Lower lobe of right lung (tissue), 2 donors: ENCODE data around the gene PLGLB1. TPM values are rescaled to one million over a fixed set of nuclear protein-coding genes. Genes with fewer than 3 reads are reported as not detected.
A peak's percentile ranks its signal among the peaks of the same experiment; 100 is the strongest.
"Not testable (repeated sequence)": the region's sequence is repeated elsewhere in the genome, so short reads cannot be mapped to it uniquely, and the experiment has no call there.

Source experiments
- ATAC-seq, 2 donors: fragments of 200-7000 bp; cut with Tn5 transposase; one replicate each; pipeline ENCODE4 v1.9.1; 2020 to 2022; ENCODE audit warnings: mild to moderate bottlenecking in 2 of 2, moderate library complexity in 2 of 2
- DNase-seq: peaks from one replicate; pipeline ENCODE4 v3.0.0-alpha.2; 2020
- H3K27ac ChIP-seq: fragments of 200-600 bp; one replicate; pipeline ENCODE4 v1.8.0; 2022
- H3K27me3 ChIP-seq: fragments of 200-600 bp; one replicate; pipeline ENCODE4 v1.8.0; 2022; ENCODE audit warnings: low read depth
- H3K36me3 ChIP-seq: fragments of 200-600 bp; one replicate; pipeline ENCODE4 v1.8.0; 2022; ENCODE audit warnings: mild to moderate bottlenecking
- H3K4me1 ChIP-seq: fragments of 200-600 bp; one replicate; pipeline ENCODE4 v1.8.0; 2022
- H3K4me3 ChIP-seq: fragments of 200-600 bp; one replicate; pipeline ENCODE4 v1.8.0; 2022; ENCODE audit warnings: mild to moderate bottlenecking
- H3K9me3 ChIP-seq: fragments of 200-600 bp; one replicate; pipeline ENCODE4 v1.8.0; 2022
- intact Hi-C: fragments of 100-400 bp; cut with DNase I; formaldehyde crosslinking; loops from one replicate; pipeline ENCODE4 v1.11.0; 2022
- total RNA-seq: library from RNA; stranded (reverse); fragmentation: NEBNext Ultra II Directional; extraction: Animal tissue kit (Norgen Biotek cat#: 25700); gene quantifications from one replicate; pipeline ENCODE4 v1.2.1, GENCODE V29; 2021
- donor health status: DM: no; HTN: yes; CAD: no; lungs with severe emphysema.

PLGLB1 gene
- total RNA-seq, 1 donor from 2014 or later = 2.7 TPM

DNA sequence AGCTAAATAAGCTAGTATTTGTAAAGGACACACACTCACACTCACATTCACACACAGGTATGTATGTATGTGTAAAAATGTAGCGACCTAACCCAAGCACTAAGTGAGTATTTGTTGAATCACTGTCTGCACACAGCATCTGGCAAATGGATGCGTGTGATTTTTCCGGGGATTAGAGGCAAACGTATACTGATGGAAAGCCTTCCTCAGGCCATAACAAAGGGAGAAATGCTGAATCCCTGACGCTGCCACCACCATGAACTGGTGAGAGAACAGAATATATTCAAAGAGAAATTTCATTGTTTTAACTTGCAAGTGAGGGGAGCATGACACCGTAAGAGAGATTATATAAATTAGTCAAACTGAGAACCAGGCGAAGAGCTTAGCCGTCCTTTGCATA lies 601 bp downstream of the PLGLB1 start:
- H3K27ac ChIP-seq, ATAC-seq, intact Hi-C loops, H3K9me3 ChIP-seq, H3K4me3 ChIP-seq, DNase-seq, H3K27me3 ChIP-seq, H3K36me3 ChIP-seq, H3K4me1 ChIP-seq: not testable (repeated sequence)

DNA sequence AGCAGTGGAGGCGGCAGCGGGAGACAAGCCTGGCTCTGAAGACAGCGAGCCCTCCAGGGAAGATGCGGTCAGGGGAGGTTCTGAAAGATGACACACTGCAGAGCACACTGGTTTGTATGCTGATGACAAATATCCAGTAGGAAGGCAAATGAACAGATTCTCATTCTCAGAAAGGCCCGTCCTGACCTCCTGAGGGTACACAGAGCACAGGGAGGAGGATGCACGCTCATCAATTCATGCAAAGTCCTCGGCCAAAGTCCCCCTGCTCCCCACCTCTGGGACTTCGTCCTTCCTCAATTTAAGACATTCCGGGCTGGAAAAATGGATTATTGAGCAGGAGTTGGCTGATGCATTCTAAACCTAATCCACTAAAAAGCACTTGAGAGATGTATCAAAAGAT lies 2.6 kb downstream of the PLGLB1 start:
- ATAC-seq, H3K27me3 ChIP-seq, H3K9me3 ChIP-seq, H3K4me1 ChIP-seq, DNase-seq, H3K36me3 ChIP-seq, intact Hi-C loops, H3K27ac ChIP-seq, H3K4me3 ChIP-seq: not testable (repeated sequence)

DNA sequence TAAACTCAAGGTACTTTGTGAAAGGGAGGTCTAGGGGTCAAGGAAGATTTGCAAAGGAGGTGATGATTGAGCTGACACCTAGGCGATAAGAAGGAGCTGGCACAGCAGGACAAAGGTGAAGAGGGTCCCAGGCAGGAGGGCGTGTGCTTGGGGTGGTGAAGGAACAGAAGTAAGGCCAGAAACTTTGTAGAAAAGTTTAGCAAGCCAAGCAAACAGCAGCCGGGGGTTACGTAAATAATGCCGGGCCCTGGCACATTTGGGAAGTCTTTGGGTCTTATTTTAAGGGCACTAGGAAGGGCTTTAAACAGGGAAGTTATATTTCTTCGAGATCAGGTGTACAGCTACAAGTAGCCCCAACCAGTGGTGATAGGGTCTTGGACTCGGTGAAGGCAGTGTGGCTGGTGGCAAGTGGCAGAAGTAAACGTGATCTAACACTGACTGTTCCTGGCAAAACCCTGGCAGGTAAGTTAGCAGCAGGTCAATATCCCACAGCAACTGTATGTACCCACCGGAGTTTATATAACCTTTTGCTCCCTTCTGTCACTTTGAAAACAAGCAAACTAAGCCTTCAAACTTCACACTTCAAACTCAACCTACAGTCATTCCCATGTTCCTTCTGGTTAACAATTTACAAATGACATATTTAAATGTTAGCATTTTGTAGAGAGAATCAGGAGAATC lies 7.0 kb downstream of the PLGLB1 start:
- H3K27ac ChIP-seq, H3K4me3 ChIP-seq, H3K27me3 ChIP-seq, DNase-seq, H3K4me1 ChIP-seq, H3K9me3 ChIP-seq, intact Hi-C loops, H3K36me3 ChIP-seq: not testable (repeated sequence)
- ATAC-seq = peak in 1 of 2 donors; percentile 28

DNA sequence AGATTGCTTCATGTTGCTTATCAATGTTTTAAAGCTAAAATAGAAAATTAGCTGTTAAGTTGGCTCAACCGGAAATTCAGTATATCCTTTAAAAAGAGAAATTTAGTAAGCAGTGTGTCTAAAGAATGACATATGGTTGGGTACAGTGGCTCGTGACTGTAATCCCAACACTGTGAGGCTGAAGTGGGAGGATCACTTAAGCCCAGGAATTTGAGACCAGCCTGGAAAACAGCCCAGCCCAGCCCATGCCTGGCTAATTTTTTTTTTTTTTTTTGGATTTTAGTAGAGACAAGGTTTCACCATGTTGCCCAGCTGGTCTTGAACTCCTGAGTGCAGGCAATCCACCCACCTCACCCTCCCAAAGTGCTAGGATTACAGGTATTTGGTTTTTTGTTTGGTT lies 17.2 kb downstream of the PLGLB1 start:
- DNase-seq, H3K27ac ChIP-seq, H3K9me3 ChIP-seq, H3K27me3 ChIP-seq, H3K4me3 ChIP-seq, ATAC-seq, H3K36me3 ChIP-seq, intact Hi-C loops, H3K4me1 ChIP-seq: not testable (repeated sequence)

Other genes with a start within 250 kb of the PLGLB1 start
- 5.5 TPM for gene CD8A, start 230.9 kb downstream of the PLGLB1 start, total RNA-seq
- 1.5 TPM for gene CD8B, start 160.0 kb downstream of the PLGLB1 start, total RNA-seq
- not detected for gene RGPD1, start 79.7 kb downstream of the PLGLB1 start, total RNA-seq